22Rv1 (cell line): Measurements from ENCODE around the gene MMP20.

Source experiments
- ZFX ChIP-seq: fragments of 450-650 bp; IDR thresholded peaks from 2 replicates; pipeline ENCODE4 v1.6.1; 2017; ENCODE audit warnings: antibody characterized with exemption, borderline replicate concordance
- TF ChIP-seq, protein P1 (sequence below): fragments of 450-650 bp; IDR thresholded peaks from 2 replicates; pipeline ENCODE4 v1.5.1; 2017; ENCODE audit warnings: mild to moderate bottlenecking

DNA sequence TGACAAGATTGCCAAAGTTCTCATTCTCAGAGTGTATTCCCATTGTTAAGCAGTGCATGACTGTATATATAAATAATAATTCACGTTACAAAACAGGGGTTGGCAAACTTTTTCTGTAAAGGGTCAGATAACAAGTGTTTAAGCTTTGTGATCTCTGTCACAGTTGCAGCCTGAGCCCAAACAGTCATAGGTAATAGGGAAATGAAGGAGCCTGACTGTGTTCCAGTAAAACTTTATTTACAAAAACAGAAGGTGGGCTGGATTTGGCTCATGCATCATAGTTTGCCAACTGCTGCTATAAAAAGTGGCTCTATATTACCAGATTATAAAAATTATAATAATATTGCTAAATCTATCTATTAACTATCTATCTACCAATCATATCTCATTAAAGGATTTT is 98.1 kb downstream of the MMP20 start:
- TF ChIP-seq, protein P1, sequence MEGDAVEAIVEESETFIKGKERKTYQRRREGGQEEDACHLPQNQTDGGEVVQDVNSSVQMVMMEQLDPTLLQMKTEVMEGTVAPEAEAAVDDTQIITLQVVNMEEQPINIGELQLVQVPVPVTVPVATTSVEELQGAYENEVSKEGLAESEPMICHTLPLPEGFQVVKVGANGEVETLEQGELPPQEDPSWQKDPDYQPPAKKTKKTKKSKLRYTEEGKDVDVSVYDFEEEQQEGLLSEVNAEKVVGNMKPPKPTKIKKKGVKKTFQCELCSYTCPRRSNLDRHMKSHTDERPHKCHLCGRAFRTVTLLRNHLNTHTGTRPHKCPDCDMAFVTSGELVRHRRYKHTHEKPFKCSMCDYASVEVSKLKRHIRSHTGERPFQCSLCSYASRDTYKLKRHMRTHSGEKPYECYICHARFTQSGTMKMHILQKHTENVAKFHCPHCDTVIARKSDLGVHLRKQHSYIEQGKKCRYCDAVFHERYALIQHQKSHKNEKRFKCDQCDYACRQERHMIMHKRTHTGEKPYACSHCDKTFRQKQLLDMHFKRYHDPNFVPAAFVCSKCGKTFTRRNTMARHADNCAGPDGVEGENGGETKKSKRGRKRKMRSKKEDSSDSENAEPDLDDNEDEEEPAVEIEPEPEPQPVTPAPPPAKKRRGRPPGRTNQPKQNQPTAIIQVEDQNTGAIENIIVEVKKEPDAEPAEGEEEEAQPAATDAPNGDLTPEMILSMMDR, result no peak
- no peak for TF ChIP-seq ZFX
